ENCODE results near the gene RAI1.

The RAI1 gene

GRCh38 chr17:17826342-17826713 lies 145.1 kb downstream of the RAI1 start:
- TF ChIP-seq, protein P1, sequence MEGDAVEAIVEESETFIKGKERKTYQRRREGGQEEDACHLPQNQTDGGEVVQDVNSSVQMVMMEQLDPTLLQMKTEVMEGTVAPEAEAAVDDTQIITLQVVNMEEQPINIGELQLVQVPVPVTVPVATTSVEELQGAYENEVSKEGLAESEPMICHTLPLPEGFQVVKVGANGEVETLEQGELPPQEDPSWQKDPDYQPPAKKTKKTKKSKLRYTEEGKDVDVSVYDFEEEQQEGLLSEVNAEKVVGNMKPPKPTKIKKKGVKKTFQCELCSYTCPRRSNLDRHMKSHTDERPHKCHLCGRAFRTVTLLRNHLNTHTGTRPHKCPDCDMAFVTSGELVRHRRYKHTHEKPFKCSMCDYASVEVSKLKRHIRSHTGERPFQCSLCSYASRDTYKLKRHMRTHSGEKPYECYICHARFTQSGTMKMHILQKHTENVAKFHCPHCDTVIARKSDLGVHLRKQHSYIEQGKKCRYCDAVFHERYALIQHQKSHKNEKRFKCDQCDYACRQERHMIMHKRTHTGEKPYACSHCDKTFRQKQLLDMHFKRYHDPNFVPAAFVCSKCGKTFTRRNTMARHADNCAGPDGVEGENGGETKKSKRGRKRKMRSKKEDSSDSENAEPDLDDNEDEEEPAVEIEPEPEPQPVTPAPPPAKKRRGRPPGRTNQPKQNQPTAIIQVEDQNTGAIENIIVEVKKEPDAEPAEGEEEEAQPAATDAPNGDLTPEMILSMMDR (IDR thresholded peaks at IDR 0.05; ENCODE audit: low read depth, low read length): no peak
- no peak overlapping the region for H3K4me3 ChIP-seq (ENCODE audit: low read depth, low read length)

DNA sequence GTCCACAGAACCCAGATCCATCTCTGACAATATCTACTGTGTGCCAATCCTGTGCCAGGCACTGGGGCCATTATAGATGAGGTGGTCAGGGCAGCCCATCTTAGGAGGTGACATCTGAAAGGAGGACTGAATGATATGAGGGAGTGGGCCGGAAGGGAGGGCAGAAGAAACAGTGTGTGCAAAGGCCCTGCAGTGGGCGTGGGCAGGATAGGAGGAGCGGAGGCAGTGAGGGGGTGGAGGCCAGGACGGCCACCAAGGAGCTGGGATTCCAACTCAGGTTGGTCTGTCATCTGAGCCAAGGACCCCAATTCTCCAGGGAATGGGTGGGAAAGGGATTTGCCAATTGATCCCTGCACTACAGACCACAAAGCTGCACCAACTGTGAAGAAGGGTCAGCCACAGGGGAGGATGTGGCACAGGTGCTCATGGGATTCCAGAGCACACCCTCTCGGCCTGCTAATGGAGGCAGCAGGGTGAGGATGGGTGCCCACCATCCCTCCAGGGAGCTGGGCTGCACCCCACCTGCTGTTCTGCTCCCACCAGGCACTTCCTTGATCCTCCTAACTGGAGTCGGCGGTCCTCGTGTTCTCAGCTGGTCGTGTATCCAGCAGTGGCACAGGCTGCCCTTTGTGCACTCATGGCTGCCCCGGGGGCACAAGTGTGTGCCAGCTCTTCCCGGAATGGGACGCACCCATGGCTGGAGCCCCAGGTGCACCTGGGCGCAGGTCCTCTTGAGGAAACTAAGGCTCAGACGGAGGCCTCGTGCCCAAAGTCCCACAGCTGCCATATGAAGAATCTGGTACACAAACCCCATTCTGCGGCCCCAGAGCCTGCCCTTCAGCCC lies 145.9 kb downstream of the RAI1 start:
- TF ChIP-seq, protein P1 (IDR thresholded peaks at IDR 0.05; ENCODE audit: low read depth, low read length): no peak
- no peak overlapping the region for H3K4me3 ChIP-seq (ENCODE audit: low read depth, low read length)

DNA sequence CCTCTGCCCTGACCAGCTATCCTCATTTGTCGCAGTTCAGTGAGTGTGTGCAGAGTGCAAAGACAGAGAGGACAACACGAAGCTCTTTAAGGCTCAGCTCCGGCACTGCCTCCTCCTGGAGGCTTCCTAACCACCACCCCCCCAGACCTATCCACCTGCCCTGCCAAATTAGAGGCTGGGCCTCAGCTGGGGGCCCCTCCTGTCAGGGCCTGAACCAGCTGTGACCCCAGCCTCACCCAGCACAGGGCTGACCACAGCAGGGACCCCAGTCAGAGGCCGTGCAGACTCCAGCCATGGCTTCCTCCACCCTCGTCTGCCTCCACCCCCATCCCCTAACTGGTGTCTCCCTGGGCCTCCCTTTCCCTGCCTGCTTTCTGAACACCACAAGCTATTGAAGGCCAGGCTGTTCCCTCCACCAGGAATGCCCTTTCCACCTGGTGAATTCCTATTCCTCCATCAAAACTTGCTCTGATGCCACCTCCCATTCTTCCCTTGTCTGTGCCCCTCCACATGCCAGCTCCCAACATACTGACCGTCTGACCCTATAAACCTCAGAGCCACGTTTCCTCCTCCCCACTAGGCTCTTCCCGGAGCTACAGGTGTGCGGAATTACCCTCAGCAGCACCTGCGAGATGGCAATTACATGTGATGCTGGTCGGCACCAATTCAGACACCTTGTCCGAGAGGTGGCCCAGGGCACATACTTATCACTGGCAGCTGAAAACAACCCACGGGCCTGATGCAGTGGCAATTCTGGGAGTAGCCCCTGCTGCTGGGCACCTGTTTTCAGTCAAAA lies 146.8 kb downstream of the RAI1 start:
- TF ChIP-seq, protein P1 (IDR thresholded peaks at IDR 0.05; ENCODE audit: low read depth, low read length): no peak
- no peak overlapping the region for H3K4me3 ChIP-seq (ENCODE audit: low read depth, low read length)

- TF ChIP-seq, protein P1 (IDR thresholded peaks at IDR 0.05; ENCODE audit: low read depth, low read length): no peak
- no peak overlapping the region for H3K4me3 ChIP-seq (ENCODE audit: low read depth, low read length)
Observed at GRCh38 chr17:17830269-17830567, 149.0 kb downstream of the RAI1 start.

GRCh38 chr17:17830740-17831207 lies 149.5 kb downstream of the RAI1 start:
- H3K4me3 ChIP-seq (ENCODE audit: low read depth, low read length): no peak overlapping the region
- TF ChIP-seq, protein P1 (IDR thresholded peaks at IDR 0.05; ENCODE audit: low read depth, low read length): no peak

- TF ChIP-seq, protein P1 (IDR thresholded peaks at IDR 0.05; ENCODE audit: low read depth, low read length): no peak
- H3K4me3 ChIP-seq (ENCODE audit: low read depth, low read length): no peak overlapping the region
Observed at GRCh38 chr17:17831208-17832031, 150.2 kb downstream of the RAI1 start.
